HEK293 (cell line): Measurements from ENCODE around the gene NDOR1.

Source experiments
- PRDM4 ChIP-seq: fragments of 450-650 bp; formaldehyde crosslinking; IDR thresholded peaks from 2 replicates; pipeline ENCODE4 v1.5.1; 2017; ENCODE audit warnings: missing biosample characterization, missing genetic modification characterization
- SETDB1 ChIP-seq: IDR thresholded peaks from one replicate; pipeline ENCODE4 v1.6.1; 2017; ENCODE audit warnings: mild to moderate bottlenecking, low read length, moderate library complexity, mixed read lengths; ENCODE audit not compliant: insufficient read length
- TCF7L2 ChIP-seq: IDR thresholded peaks from 2 replicates; pipeline ENCODE4 v1.6.1; 2011; ENCODE audit warnings: low read depth, mild to moderate bottlenecking, inconsistent platforms, low read length, moderate library complexity, borderline replicate concordance
- TRIM28 ChIP-seq: IDR thresholded peaks from 2 replicates; pipeline ENCODE4 v1.6.1; 2011; ENCODE audit warnings: low read length, control low read depth, borderline replicate concordance
- ZBTB17 ChIP-seq: fragments of 450-650 bp; formaldehyde crosslinking; IDR thresholded peaks from 2 replicates; pipeline ENCODE4 v1.5.1; 2016; ENCODE audit warnings: missing biosample characterization, missing genetic modification characterization
- ZBTB49 ChIP-seq: fragments of 450-650 bp; formaldehyde crosslinking; IDR thresholded peaks from 2 replicates; pipeline ENCODE4 v1.5.1; 2016; ENCODE audit warnings: missing biosample characterization, missing genetic modification characterization, low read depth
- ZNF132 ChIP-seq: fragments of 450-650 bp; formaldehyde crosslinking; IDR thresholded peaks from 2 replicates; pipeline ENCODE4 v1.5.1; 2017; ENCODE audit warnings: missing biosample characterization, missing genetic modification characterization, borderline replicate concordance
- ZNF335 ChIP-seq: fragments of 450-650 bp; formaldehyde crosslinking; conservative IDR thresholded peaks from 2 replicates; pipeline ENCODE4 v1.5.1; 2016; ENCODE audit warnings: missing biosample characterization, missing genetic modification characterization
- ZNF561 ChIP-seq: fragments of 450-650 bp; IDR thresholded peaks from 2 replicates; pipeline ENCODE4 v1.5.1; 2018; ENCODE audit warnings: missing biosample characterization, missing genetic modification characterization, borderline replicate concordance
- ZNF571 ChIP-seq: fragments of 450-650 bp; formaldehyde crosslinking; IDR thresholded peaks from 2 replicates; pipeline ENCODE4 v1.5.0; 2017; ENCODE audit warnings: missing biosample characterization, missing genetic modification characterization
- TF ChIP-seq, protein P1 (sequence below): fragments of 450-650 bp; formaldehyde crosslinking; IDR thresholded peaks from 2 replicates; pipeline ENCODE4 v1.5.1; 2016; ENCODE audit warnings: missing biosample characterization, missing genetic modification characterization

GRCh38 chr9:137215196-137215986 lies 9.9 kb downstream of the NDOR1 start:
- TF ChIP-seq ZNF132: no peak
- TF ChIP-seq, protein P1, sequence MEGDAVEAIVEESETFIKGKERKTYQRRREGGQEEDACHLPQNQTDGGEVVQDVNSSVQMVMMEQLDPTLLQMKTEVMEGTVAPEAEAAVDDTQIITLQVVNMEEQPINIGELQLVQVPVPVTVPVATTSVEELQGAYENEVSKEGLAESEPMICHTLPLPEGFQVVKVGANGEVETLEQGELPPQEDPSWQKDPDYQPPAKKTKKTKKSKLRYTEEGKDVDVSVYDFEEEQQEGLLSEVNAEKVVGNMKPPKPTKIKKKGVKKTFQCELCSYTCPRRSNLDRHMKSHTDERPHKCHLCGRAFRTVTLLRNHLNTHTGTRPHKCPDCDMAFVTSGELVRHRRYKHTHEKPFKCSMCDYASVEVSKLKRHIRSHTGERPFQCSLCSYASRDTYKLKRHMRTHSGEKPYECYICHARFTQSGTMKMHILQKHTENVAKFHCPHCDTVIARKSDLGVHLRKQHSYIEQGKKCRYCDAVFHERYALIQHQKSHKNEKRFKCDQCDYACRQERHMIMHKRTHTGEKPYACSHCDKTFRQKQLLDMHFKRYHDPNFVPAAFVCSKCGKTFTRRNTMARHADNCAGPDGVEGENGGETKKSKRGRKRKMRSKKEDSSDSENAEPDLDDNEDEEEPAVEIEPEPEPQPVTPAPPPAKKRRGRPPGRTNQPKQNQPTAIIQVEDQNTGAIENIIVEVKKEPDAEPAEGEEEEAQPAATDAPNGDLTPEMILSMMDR (tag by site-specific recombination): no peak
- TF ChIP-seq ZBTB17 (tag by site-specific recombination): no peak
- no peak for TF ChIP-seq ZNF561 (tag by site-specific recombination)
- no peak for TF ChIP-seq ZNF335
- no peak for TF ChIP-seq SETDB1
- no peak for TF ChIP-seq ZBTB49 (tag by site-specific recombination)
- TF ChIP-seq ZNF571 (tag by site-specific recombination): no peak
- TF ChIP-seq PRDM4 (tag by site-specific recombination): no peak
- TF ChIP-seq TRIM28: no peak
- no peak for TF ChIP-seq TCF7L2
